NCI-H510A (cell line): ENCODE results near the gene PPP1R12C.
A peak's percentile ranks its signal among the peaks of the same experiment; 100 is the strongest.

Experiments
- DNase-seq: peaks from one replicate; lab custom pipeline; 2025; lab: John Stamatoyannopoulos, UW

PPP1R12C gene

DNA sequence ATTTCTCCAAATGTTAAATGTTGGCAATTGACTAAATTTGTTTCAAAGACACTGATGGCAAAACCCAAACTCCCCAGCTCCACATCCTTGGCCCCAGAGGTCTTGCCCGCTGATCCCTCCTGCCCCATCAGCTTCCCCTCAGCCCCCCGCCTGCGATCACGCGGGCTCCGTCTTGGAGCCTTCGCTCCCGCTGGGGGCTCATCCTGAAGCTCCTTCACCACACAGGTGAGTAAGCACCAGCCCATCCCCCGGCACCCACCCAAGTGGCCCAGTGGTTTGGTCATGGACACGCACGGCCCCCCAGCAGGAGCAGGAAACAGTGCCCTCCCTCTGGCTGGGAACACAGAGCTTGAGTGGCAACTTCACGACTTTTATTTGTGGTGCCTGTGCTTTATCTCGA is 26.9 kb downstream of the PPP1R12C start:
- DNase-seq = no peak

DNA sequence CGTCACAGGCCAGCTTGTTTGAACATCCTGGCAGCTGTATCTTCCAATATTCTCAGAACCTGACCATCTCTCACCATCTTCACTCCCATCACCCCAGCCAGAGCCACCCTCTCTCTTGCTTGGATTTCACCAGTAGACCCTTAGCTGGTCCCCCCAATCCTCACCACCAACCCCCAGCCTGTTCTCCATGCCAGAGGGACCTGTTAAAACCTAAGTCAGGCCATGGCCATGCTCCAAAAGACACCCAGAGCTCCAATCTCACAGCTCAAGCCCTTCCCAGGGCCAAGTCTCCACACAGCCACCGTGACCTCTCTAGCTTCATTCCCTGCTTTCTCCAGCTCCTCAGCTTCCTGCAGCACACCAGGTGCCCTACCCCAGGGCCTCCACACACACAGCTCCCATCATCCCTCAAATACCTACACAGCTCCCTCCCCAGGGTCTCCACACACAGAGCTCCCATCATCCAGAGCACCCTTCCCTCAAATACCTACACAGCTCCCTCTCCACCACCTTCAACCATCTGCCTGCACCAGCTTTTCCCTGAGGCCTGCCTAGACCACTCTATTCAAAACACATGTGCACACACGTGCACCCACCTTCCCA is 28.0 kb downstream of the PPP1R12C start:
- no peak for DNase-seq

DNA sequence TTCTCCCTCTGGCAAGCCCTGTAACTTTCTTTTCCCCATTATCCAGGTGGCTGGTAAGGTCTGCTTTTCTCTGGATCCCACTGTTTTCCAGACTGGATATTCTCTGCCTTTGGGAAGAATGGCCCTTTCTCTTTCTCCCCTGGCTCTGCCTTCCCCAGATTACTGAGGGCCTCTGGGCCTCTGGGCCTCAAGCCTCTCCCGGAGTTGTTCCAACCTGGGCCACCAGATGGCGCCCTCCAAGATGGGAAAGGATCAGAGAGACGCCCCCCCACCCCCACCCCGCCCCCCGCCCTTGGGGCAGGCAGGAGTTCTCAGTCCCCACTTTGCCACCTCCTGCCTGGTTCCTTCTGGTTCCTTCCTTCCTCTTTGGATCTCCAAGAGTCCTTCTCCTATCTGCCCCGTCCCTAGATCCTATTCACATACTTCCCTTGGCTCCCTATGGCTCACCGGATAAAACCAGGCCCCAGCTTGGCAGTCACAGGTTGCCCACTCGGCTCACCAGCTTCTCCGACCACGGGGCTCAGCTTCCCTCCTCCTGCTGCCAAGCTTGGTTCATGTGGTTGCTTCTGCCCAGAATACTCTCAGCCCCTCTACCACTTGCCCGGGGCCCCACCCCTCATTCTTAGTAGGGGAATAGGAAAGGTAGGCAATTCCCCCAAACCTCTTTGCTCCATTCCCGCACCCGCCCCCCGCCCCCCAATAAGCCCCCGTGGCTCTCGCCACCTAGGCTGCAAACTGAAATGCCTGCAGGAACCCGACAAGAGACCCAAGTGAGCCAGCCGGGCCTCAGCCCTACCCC is 28.7 kb downstream of the PPP1R12C start:
- peak; percentile 43 for DNase-seq

DNA sequence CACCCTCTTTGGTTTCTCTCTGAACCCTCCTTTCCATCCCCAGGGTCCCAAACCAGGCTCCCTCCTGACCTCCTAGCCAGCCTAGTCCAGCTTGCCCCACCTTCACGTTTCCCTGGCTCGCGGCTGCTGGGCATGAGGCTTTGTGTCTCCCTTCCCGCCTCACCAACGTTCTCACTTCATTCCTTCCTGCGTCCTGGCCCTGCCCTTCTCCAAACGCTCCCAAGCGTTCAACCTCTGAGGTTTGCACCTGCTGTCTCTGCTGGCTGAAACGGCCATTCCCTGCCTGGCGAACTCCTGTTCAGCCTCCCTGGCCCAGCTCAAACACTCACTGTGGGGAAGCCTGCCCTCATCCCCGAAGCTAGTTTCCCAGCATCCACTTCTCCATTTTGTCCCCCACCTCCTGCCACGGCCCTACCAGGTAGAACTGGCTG is 29.4 kb downstream of the PPP1R12C start:
- no peak for DNase-seq

DNA sequence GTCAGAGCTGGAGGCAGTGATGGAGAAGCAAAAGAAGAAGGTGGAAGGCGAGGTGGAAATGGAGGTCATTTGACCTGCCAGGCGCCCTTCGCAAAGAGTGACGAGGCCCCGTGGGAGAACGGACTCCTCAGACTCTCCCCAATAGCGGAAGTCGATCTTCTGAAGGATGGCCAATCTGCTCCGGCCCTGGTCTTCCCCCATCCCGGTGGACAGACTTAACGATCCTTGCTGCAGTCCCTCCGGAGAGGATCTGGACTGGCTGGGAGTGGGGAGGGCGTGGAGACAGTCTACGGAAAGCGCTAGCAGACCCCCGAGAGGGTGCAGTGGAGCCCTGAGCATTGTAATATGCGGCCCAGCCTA is 29.9 kb downstream of the PPP1R12C start:
- no peak for DNase-seq

DNA sequence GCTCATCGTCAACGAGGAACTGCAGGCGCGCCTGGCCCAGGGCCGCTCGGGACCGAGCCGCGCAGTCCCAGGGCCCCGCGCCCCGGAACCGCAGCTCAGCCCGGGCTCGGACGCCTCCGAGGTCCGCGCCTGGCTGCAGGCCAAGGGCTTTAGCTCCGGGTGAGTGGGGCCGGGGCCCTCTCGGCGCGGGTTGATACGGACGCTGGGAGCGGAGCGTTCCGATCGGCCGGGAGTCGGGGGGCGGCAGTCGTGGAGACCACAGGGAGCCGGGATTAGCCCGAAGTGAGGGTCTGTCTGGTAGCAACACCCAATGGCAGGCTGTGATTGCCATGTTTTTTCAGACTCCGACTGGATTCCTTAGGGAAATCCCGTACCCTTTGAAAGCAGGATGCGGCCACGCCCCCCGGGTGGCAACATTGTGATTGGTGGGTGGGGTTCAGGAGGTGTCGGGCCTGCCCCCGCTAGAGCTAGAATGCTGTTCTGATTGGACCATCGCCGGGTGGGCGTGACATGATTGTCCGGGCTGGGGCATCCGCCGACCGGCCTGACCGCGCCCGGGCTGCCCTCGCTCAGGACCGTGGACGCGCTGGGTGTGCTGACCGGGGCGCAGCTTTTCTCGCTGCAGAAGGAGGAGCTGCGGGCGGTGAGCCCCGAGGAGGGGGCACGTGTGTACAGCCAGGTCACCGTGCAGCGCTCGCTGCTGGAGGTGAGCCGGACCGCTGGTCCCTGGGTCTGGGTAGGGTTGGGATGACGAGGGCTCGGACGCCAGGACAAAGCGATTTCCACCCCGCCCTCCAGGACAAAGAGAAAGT is 30.5 kb downstream of the PPP1R12C start:
- DNase-seq = peak; percentile 79

DNA sequence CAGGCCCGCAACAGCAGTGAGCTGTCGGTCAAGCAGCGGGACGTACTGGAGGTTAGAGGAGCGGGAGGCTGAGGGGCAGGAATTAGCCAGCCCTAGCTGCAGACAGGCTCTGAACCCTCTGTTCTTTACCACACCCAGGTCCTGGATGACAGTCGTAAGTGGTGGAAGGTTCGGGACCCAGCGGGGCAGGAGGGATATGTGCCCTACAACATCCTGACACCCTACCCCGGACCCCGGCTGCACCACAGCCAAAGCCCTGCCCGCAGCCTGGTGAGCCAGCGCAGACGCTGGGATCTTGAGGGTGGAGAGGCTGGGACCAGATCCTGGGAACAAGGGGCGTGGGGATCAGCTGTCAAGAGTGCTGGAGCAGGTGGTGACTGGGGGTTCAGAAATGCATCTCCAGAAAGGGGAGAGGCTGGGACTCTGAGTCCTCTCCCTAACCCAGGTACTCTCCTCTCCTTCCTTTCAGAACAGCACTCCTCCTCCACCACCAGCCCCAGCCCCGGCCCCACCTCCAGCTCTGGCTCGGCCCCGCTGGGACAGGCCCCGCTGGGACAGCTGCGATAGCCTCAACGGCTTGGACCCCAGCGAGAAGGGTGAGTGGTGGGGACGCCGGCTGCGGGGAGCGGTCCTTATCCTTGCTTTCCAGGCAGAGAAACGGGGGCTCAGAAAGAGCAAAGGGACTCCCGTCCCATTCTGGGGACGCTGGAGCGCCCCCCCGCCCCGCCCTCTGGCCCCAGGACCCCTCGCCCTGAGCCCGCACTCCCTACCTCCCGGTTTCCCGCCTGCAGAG is 31.3 kb downstream of the PPP1R12C start:
- DNase-seq = no peak

DNA sequence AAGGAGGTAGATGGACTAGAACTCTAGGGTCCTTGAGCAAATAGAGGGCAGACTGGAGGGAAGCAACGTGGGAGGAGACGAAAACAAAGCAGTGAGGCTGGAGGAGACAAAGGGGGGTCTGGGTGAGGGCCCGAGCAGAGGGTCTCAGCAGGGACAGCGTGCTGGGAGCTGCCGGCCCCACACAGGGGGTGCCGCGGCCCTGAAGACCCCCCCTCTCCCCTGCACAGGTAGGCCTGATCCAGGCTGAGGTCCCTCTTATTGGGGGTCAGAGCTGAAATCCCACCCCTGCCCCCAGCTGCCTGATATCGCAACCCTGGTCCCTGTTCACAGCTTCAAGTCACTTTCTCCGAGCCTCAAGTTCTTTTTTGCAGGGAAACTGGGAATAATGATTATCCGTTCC is 33.0 kb downstream of the PPP1R12C start:
- DNase-seq = no peak

DNA sequence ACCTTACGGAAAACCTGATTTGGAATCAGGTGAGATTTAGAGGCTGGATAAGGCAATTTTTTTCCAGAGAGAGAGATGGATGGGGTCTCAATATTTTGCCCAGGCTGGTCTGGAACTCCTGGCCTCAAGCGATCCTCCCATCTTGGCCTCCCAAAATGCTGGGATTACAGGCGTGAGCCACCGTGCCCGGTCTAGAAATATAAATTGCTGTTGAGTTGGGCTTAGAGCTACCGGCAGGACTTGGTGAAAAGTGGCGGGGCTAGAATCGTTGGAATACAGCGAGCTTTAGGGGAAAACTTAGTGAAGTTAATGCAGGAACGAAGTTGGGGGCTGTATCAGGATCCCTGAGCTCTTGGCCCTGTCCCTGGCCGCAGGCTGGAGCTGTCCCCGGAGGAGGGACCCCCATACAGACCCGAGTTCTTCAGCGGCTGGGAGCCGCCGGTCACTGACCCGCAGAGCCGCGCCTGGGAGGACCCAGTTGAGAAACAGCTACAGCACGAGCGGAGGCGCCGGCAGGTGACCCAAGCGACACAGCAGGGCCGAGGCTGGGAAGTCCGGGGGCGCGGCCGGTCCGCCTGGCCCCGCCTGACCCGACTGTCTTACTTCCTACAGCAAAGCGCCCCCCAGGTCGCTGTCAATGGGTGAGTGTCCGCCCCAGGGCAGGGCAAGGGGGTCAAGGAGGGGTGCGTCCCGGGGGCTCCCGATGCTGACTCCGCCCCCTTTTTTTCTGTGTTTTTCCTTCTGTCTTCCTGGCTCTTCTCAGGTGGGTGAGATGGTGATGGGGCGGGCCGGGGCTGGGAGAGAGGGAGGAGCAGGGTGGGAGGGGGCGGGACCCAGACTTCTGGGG is 34.2 kb downstream of the PPP1R12C start:
- DNase-seq = no peak

DNA sequence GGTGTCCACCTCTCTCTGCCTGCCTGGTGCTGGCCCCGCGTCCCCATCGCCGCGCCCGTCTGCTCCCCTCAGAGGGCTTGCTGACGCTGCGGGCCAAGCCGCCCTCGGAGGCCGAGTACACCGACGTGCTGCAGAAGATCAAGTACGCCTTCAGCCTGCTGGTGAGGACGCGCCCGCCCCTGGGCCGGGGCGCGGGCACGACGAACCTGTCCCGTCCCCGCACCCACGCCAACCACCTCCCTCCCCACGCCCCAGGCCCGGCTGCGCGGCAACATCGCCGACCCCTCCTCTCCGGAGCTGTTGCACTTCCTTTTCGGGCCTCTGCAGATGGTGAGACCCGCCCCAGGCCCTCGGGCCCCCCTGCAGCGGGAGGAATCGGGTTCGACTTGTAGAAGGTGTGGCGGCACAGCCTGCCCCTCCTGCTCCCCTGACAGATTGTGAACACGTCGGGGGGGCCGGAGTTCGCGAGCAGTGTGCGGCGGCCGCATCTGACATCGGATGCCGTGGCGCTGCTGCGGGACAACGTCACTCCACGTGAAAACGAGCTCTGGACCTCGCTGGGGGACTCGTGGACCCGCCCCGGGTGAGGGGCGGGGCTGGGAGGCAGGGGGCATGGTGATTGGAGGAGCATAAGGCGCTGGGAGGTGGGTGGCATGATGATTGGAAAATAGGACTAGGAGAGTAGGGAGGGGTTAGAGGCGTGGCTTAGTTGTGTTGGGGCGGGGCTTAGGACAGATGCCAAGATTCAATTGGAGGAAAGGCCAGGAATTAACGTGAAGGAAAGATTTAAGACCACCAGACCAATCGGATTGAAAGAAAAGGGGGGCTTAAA is 35.2 kb downstream of the PPP1R12C start:
- no peak for DNase-seq

DNA sequence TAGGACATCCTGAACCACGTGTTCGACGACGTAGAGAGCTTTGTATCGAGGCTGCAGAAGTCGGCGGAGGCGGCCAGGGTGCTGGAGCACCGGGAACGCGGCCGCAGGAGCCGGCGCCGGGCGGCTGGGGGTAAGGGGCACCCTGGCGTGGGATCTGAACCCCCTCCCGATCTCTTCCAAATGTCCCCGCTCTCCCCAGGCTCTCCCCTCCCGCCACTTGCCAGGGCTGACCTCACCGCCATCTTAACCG is 35.7 kb downstream of the PPP1R12C start:
- no peak for DNase-seq

DNA sequence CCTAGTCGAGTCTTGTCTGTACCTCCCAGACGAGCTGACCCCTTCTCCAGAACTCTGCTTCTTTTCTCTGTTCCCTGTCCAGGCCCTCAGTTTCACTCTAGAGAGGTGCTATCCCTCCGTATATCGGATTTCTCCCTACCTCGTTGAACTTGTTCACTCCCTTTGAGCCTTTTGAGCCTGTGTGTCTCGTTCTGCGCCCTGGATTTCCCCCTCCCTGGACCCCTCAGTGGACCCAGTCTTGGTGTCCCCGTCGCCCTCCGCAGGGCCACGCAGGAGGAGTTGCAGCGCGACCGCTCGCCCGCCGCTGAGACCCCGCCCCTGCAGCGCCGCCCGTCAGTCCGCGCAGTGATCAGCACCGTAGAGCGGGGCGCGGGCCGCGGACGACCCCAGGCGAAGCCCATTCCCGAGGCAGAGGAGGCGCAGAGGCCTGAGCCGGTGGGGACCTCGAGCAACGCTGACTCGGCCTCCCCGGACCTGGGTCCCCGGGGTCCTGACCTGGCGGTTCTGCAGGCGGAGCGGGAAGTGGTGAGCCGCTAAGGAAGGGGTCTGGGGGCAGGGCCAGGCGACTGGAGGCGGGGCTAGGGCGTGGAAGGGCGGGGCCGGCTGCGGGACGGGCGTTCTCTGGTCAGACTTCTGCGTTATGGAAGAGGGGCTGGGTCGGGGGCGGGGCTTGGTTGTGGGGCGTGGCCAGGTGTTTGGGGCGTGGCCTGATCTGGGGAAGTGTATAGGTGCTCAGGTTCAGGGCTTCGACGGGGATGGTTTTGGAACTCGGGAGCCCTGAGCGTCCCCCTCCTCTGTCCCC is 36.3 kb downstream of the PPP1R12C start:
- no peak for DNase-seq

DNA sequence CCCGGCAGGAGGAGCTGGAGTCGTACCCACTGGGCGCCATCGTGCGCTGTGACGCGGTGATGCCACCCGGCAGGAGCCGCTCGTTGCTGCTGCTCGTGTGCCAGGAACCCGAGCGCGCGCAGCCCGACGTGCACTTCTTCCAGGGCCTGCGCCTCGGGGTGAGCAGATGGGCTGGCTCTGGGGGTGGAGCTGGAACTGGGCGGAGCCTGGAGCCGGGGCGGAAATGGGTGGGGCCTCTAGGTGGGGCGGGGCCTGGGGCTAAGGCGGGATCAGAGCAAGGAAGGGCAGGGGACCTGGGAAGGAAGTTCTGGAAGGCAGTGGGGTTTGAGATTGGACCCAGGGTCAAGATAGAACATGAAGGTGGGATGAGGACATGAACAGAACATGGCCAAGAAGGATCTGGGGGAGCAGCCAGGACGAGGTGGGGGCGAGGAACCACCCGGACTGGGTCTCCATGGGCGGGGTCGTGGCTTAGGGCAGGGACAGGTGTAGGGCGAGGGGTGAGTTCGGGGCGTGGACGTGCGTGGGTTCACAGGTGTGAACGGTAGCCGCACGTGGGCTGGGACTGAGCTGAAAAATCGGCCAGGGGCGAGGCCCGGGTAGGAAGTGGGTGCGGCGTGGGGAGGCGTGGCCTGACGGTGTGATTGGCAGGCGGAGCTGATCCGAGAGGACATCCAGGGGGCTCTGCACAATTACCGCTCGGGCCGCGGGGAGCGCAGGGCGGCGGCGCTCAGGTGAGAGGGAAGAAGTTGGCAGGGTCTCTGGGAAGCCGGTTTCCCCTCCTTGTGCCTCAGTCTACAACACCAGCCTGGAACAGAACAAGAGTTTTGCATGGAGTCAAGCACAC is 37.1 kb downstream of the PPP1R12C start:
- no peak for DNase-seq

DNA sequence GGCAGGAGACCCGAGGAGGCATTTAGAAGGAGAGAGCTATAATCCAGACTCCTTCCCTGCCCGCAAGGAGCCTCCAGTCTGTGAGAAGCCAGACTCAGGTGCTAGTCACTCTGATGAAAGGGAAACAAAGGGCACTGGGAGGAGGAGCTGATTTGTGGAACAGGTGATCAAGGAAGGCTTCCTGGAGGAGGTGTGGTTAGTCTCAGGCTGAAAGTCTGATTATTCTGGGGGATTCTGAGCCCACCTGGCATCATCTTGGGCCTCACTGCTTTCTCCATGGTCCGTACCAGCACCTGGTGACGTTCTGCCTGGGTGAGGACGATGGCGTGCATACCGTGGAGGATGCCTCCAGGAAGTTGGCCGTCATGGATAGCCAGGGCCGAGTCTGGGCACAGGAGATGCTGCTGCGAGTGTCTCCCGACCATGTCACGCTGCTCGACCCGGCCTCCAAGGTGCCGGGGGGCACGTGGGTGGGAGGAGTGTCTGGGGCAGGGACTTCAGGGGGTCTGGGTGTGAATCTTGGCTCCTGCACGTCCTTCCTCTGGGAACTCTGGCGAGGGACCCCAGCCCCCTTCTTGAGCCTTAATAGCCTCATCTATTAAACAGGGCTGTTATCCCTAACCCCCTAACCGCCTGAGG is 37.9 kb downstream of the PPP1R12C start:
- no peak for DNase-seq

DNA sequence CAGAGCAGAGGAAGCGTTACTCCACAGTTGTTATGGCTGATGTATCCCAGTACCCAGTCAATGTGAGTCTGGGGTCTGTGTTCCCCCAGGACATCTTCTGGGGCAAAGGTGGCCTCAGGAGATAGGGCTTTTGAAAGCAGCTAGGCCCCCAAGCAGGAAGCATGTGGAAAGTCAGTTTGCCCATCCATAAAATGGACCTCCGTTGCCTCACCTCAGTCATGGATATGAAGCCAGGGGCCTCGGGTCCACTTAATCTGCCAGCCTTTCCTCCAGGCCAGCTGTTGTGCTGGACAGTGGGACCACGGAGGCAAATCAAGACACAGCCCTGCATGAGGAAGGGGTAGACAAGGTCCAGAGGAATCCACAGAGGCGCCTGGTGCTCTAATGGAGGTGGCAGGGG is 38.4 kb downstream of the PPP1R12C start:
- DNase-seq = no peak

DNA sequence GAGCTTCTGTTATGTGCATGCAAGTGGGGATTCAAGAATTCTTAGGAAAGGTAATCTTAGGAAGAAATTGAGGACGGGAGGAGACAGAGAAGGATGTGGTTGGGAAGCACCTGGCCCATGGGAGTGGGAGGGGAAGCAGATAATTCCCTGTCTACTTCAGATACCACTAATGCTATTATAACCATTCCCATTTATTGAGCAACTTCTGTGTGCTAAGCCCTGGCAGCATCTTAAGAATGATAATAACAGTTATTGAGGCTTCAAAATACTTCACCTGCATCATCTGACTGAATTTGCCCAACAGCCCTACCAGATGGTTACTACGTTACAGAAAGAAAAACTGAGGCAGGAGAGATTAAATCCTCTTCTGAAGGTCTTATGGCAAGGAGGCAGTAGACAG is 40.3 kb downstream of the PPP1R12C start:
- DNase-seq = no peak

DNA sequence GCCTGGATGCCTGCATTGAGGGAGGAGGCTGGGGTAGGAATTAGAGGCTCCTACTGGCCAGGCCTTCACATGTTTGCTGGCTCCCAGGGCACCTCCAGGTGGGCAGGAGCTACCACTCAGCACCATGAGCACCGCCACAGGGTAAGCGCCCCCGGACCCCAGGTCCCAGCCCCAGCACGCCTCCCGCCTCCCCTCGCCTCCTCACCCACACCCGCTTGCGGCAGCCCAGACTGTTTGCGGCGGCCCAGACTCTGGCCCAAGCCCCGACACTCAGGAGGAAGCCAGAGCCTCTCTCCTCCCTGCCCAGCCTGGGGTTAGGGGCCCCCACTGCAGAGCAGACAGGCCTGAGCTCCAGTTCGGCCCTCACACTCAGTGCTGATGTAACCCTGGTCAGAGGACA is 41.1 kb downstream of the PPP1R12C start:
- DNase-seq = no peak

DNA sequence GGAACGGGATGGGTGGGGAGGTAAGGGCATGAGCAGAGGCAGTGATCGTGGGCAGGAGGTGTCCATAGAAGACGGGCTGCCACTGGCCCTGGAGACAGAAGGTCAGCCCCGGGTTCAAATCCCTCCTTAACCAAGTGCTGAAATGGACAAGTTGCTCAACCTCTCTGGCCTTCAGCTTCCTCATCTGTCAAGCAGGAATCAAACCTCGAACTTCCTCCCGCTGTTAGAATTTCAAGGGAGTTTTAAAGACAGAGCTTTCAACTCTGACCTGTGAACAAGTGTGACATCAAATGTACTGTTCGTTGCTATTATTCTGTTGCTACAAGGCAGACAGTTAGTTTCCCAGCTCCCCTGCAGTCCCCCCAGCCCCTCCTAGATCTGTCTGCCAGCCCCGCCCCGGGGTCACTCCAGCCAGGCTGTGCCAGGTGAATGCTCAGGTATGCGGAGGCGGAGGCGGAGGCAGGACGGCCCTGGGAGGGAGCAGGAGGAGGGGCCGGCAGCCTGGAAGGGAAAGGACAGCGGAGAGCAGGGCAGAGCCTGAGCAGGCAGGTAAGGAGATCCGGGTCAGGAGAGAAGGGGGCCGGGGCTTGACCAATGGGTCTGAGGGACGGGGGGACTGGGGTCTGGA is 42.0 kb downstream of the PPP1R12C start, which contains the start of gene EPS8L1:
EPS8L1 (plus strand) TSS at position 499 of the 628 bp plus-strand sequence. CDS start 576 bp downstream, outside the sequence.
- DNase-seq = no peak
